Measurements from ENCODE around the gene PRL. TPM values are rescaled to one million over a fixed set of nuclear protein-coding genes. Genes with fewer than 3 reads are reported as not detected.

The PRL gene
- total RNA-seq, 4 donors from 2014 or later, result not detected

DNA sequence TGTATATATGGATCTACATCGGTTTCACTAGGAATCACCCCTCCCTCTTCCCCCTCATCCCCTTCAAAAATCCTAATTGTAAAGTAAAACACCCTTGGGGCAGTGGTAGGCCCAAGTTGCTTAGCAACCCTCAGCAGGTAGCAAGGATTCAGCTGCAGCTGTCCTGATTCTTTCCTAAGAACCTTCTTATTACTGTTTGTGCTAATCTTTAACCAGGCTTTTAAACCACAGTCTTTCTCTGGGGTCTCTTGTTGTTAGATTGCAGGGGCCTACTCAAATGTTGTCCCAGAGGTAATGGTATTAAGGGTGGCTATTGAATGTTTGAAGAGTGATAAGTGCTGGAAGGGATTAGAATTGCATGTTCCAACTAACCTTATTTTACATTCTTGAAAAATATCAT is 46.4 kb downstream of the PRL start:
- TF ChIP-seq, protein P1, sequence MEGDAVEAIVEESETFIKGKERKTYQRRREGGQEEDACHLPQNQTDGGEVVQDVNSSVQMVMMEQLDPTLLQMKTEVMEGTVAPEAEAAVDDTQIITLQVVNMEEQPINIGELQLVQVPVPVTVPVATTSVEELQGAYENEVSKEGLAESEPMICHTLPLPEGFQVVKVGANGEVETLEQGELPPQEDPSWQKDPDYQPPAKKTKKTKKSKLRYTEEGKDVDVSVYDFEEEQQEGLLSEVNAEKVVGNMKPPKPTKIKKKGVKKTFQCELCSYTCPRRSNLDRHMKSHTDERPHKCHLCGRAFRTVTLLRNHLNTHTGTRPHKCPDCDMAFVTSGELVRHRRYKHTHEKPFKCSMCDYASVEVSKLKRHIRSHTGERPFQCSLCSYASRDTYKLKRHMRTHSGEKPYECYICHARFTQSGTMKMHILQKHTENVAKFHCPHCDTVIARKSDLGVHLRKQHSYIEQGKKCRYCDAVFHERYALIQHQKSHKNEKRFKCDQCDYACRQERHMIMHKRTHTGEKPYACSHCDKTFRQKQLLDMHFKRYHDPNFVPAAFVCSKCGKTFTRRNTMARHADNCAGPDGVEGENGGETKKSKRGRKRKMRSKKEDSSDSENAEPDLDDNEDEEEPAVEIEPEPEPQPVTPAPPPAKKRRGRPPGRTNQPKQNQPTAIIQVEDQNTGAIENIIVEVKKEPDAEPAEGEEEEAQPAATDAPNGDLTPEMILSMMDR (IDR thresholded peaks at IDR 0.05), result no peak
- TF ChIP-seq POLR2A (IDR thresholded peaks at IDR 0.05), result no peak
- TF ChIP-seq POLR2AphosphoS5 (IDR thresholded peaks at IDR 0.05), result no peak
- TF ChIP-seq EP300 (IDR thresholded peaks at IDR 0.05), result no peak
- no peak for ATAC-seq
- H3K27me3 ChIP-seq, result no peaks in the 10 kb centered on the region
- no peaks in the 10 kb centered on the region for H3K4me1 ChIP-seq
- no peaks in the 10 kb centered on the region for H3K9me3 ChIP-seq
- H3K36me3 ChIP-seq, result no peaks in the 10 kb centered on the region
- 73 to 82% methylated on average over 1 of the region's 1 CpG for WGBS, 2 donors (ENCODE audit: low coverage in 1 of 2)
- H3K4me3 ChIP-seq, result no peak overlapping the region
- H3K27ac ChIP-seq, result peak overlapping the region in 1 of 4 donors; percentile 40

DNA sequence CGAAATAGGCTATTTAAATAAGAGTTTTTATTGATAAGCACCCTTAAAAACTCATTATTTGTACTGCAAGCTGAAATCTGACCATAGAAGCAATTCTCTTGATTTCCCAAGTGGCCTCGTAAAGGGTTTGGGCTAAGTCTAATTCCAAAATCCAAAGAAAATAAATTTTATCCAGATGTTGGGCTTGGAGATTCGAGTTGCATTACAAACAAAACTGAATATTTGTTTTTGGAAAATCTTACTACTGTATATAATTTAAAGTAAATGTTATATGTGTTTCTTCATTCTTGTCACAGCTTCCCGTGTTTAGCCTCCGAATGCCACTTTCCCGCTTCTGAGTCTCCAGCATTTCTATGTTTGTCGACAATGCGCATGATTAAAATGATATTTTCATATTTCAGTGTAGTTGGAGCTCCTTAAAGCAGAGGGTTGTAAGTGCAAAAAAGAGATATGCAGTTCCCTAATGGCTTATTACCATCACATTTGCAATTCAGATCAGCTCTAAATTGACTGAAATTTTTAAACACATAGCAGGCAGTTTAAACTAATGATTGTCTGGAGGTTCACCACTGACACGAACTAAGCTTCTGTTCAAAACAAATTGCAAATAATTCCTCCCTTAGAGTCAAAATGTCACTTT is 47.0 kb downstream of the PRL start:
- WGBS, 2 donors (ENCODE audit: low coverage in 1 of 2), result 86 to 87% methylated on average over 8 to 9 of the region's 9 CpGs
- H3K27me3 ChIP-seq, result no peaks in the 10 kb centered on the region

DNA sequence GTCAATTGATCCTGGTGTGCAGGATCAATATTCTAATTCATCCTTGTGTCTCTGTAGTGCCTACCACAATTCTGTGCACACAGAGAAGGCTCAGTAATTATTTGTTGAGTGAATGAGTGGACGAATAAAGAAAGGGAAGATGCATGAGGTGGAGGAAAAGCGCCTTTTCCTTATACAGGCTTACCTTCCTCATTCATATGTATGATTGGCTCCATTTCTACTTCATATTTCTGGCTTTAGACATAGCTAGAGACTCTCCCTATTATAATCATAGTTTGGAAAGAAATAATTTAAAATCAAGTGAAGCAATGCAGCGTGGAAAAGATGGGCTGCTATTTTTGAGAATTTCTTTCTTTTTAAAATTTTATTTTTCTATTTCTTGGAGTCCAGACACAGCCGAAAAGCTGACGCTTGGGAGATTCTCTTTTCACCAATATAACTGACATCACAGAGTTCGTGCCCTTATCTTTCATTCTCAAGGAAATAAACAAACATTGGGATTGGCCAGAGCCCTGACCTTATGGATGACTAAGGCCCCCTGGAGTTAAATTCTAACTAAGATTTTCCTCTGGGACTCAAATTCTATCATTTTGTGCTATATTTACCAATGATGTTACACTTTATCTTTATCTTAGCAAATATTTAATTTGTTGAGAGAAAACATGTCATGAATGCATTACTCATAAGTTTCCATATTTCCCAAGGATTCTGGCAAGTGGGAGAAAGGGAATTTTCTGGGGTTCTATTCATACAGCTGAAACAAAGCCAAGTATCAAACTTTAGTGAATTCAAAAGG is 48.1 kb downstream of the PRL start:
- peak; percentile 37 for ATAC-seq
- H3K4me1 ChIP-seq, result no peaks in the 10 kb centered on the region
- H3K27me3 ChIP-seq, result no peaks in the 10 kb centered on the region
- H3K27ac ChIP-seq, result no peak overlapping the region
- no peaks in the 10 kb centered on the region for H3K9me3 ChIP-seq
- TF ChIP-seq POLR2AphosphoS5 (IDR thresholded peaks at IDR 0.05) (no peak), POLR2A (IDR thresholded peaks at IDR 0.05) (no peak), EP300 (IDR thresholded peaks at IDR 0.05) (no peak)
- TF ChIP-seq, protein P1 (IDR thresholded peaks at IDR 0.05), result no peak
- 62 to 65% methylated on average over 4 to 6 of the region's 6 CpGs for WGBS, 2 donors (ENCODE audit: low coverage in 1 of 2)
- H3K36me3 ChIP-seq, result no peaks in the 10 kb centered on the region
- no peak overlapping the region for H3K4me3 ChIP-seq

More for the DNA sequence above, 47.0 kb downstream of the PRL start:
- no peaks in the 10 kb centered on the region for H3K36me3 ChIP-seq
- no peak for ATAC-seq
- no peak overlapping the region for H3K4me3 ChIP-seq
- H3K27ac ChIP-seq, result no peak overlapping the region
- TF ChIP-seq POLR2A (IDR thresholded peaks at IDR 0.05) (no peak), POLR2AphosphoS5 (IDR thresholded peaks at IDR 0.05) (no peak), EP300 (IDR thresholded peaks at IDR 0.05) (no peak)
- TF ChIP-seq, protein P1 (IDR thresholded peaks at IDR 0.05), result no peak
- no peaks in the 10 kb centered on the region for H3K4me1 ChIP-seq
- no peaks in the 10 kb centered on the region for H3K9me3 ChIP-seq

DNA sequence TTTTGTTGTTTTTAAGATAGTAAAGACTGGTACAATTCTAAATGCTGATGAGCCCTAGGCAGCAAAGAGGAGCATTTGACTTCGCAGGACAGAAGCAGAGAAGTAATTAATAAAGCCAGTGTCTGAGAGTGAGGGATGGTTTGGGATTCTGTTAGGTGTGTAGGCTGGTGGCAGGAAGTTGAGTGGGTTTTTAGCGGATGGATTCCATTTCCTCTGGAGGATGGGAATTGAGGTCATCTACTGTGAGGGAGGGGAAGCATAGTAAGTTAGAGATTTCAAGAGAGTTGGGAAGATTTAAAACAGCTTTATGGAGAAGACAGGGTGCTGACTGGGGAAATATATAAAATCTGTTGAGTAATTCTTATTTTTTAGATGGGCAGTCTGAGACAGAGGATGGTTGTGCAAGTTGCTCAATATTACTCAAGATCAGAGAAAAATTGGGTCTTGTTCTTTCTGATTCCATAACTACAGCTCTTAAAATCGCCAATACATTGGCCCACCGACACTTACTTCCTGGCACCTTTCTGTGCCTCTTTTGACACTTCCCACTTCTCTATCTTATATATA is 48.8 kb downstream of the PRL start:
- H3K27ac ChIP-seq, result no peak overlapping the region
- 76 to 79% methylated on average over 4 of the region's 4 CpGs for WGBS, 2 donors (ENCODE audit: low coverage in 1 of 2)
- H3K36me3 ChIP-seq, result no peaks in the 10 kb centered on the region
- no peak for TF ChIP-seq POLR2A (IDR thresholded peaks at IDR 0.05)
- TF ChIP-seq POLR2AphosphoS5 (IDR thresholded peaks at IDR 0.05), result no peak
- TF ChIP-seq EP300 (IDR thresholded peaks at IDR 0.05), result no peak
- TF ChIP-seq, protein P1 (IDR thresholded peaks at IDR 0.05), result no peak
- H3K4me1 ChIP-seq, result no peaks in the 10 kb centered on the region
- no peak overlapping the region for H3K4me3 ChIP-seq
- ATAC-seq, result no peak
- H3K9me3 ChIP-seq, result no peaks in the 10 kb centered on the region
- no peaks in the 10 kb centered on the region for H3K27me3 ChIP-seq
